ENCODE results near the gene TCP11X2.
"Not testable (repeated sequence)": the region's sequence is repeated elsewhere in the genome, so short reads cannot be mapped to it uniquely, and the experiment has no call there.

Gene TCP11X2

GRCh38 chrX:102471762-102472220 lies at the start of gene TCP11X2:
Gene TCP11X2 (minus strand): TSS chrX:102471812.
- DNase-seq: not testable (repeated sequence)

GRCh38 chrX:102517326-102517725 lies 45.7 kb upstream of the TCP11X2 start:
- DNase-seq: no peak

- no peak for DNase-seq
Measured at GRCh38 chrX:102515975-102516941, 44.6 kb upstream of the TCP11X2 start, which contains the start of gene TMSB15A. Gene TMSB15A (minus strand): TSS chrX:102516739.

GRCh38 chrX:102514536-102514935 lies 42.9 kb upstream of the TCP11X2 start:
- no peak for DNase-seq

- no peak for DNase-seq
Measured at GRCh38 chrX:102498732-102499131, 27.1 kb upstream of the TCP11X2 start.

- DNase-seq: no peak
Measured at GRCh38 chrX:102491766-102492165, 20.2 kb upstream of the TCP11X2 start.

GRCh38 chrX:102478765-102479164 lies 7.2 kb upstream of the TCP11X2 start:
- DNase-seq: not testable (repeated sequence)

- DNase-seq: not testable (repeated sequence)
Measured at GRCh38 chrX:102470215-102470614, 1.4 kb downstream of the TCP11X2 start.

- not testable (repeated sequence) for DNase-seq
Measured at GRCh38 chrX:102458615-102459014, 13.0 kb downstream of the TCP11X2 start.

- DNase-seq: not testable (repeated sequence)
Measured at GRCh38 chrX:102439908-102440307, 31.7 kb downstream of the TCP11X2 start, which contains the start of gene NXF2B. Gene NXF2B (minus strand): TSS chrX:102440008. CDS start chrX:102380036, 59,972 bp downstream.

GRCh38 chrX:102414493-102414892 lies 57.1 kb downstream of the TCP11X2 start:
- not testable (repeated sequence) for DNase-seq
